NCI-H1436 treated with DMSO at 0.1 percent for 48 hours (cell line): Measurements from ENCODE around the gene SLCO1A2.

Experiments used
- DNase-seq: peaks from one replicate; lab custom pipeline; 2025; lab: John Stamatoyannopoulos, UW

SLCO1A2 gene

GRCh38 chr12:21330682-21331253 is 3.9 kb downstream of the SLCO1A2 start:
- no peak for DNase-seq

DNA sequence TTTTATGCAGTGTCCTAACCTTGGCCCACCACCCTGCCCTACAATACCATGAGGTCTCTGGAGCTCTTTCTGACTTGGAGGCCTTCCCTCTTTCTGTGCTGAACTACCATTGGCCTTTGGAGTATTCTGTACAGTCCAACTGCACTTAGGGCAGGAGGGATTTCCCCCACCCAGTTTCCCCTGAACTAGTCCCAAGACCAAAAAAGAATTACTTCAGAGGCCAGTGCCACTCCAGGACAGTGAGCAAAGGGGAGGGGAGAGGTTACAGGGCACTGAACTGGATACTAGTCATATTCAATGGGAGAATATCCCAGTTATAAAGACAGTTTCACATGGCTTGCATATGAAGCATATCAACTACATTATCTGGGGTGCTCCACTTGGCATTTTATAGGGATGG is 6.1 kb downstream of the SLCO1A2 start:
- DNase-seq = no peak

GRCh38 chr12:21324551-21324950 is 10.2 kb downstream of the SLCO1A2 start:
- no peak for DNase-seq

GRCh38 chr12:21323736-21324135 is 11.0 kb downstream of the SLCO1A2 start:
- no peak for DNase-seq

- DNase-seq = no peak
Measured at GRCh38 chr12:21308785-21309184, 25.9 kb downstream of the SLCO1A2 start.

GRCh38 chr12:21305661-21306060 is 29.1 kb downstream of the SLCO1A2 start:
- no peak for DNase-seq

DNA sequence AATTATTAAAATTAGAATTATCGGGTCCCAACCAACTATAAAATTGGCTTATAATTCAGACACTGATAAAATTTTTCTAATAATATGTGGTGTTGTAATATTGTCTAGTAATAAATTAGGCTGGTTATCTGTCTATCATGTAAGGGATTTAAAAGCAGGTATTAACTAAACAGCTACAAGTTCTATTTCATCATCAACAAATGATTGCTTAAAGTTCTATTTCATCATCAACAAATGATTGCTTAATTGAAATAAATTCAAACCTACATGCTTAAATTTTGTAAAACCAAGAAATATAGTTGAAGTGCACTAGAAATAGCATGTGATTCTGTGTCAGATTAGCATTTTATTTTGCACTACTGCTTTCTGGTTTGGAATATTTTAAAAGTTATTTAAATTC is 34.1 kb downstream of the SLCO1A2 start:
- no peak for DNase-seq

GRCh38 chr12:21296751-21297406 is 37.8 kb downstream of the SLCO1A2 start:
- DNase-seq = no peak

DNA sequence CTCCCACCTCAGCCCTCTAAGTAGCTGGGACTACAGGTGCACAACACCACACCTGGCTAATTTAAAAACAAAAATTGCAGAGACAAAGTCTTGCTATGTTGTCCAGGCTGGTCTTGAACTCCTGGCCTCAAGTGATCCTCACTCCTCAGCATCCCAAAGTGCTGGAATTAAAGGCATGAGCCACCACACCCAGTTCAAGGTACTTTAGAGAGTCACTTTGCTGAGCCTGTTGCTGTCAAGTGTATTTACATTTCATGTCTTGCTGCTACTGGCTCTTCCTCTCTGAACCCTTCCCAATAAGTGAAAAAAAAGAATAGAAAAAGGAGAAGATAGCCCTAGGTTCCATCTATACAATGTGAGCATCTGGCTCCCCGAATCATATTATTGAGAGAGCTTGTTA is 38.4 kb downstream of the SLCO1A2 start:
- DNase-seq = no peak

- no peak for DNase-seq
Measured at GRCh38 chr12:21294176-21294575, 40.5 kb downstream of the SLCO1A2 start.

GRCh38 chr12:21292111-21292510 is 42.6 kb downstream of the SLCO1A2 start:
- no peak for DNase-seq

DNA sequence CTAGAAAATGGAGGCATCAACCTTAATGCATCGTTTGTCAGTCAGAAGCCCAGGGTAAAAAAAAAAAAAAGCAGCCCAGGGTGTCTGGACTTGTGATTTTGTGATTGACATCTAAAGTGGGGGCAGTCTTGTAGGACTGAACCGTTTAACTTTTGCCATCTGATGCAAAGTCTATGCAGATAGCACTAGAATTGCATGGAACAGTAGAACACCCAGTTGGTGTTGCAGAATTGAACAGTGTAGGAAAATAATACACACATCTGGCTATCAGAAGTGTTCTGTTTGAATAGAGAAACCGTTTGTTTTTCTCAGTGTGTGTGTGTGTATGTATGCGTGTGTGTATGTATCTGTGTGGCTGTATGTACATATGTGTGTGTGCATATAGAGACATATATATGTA is 45.0 kb downstream of the SLCO1A2 start:
- DNase-seq = no peak

- DNase-seq = no peak
Measured at GRCh38 chr12:21276826-21277225, 57.9 kb downstream of the SLCO1A2 start.

DNA sequence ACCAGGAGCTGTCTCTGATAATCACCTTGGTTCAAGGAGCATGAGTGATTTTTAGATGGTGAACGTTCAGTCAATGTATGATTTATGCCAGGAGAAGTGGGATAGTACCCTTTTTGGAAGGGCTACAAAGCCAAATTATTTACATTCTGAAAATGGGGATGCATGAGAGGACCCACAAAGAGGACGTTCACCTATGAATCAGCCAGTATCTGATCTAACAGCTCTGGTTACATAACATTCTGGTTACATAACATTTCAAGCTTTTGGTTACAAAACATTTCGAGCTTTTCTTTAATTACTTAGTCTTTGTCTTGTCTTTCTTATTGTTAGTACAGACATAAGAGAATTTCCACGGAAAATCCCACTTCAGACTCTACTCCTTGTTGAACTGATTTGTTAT is 68.8 kb downstream of the SLCO1A2 start:
- DNase-seq = no peak

- DNase-seq = no peak
Measured at GRCh38 chr12:21264232-21264631, 70.5 kb downstream of the SLCO1A2 start.

- DNase-seq = no peak
Measured at GRCh38 chr12:21257172-21257571, 77.5 kb downstream of the SLCO1A2 start.

DNA sequence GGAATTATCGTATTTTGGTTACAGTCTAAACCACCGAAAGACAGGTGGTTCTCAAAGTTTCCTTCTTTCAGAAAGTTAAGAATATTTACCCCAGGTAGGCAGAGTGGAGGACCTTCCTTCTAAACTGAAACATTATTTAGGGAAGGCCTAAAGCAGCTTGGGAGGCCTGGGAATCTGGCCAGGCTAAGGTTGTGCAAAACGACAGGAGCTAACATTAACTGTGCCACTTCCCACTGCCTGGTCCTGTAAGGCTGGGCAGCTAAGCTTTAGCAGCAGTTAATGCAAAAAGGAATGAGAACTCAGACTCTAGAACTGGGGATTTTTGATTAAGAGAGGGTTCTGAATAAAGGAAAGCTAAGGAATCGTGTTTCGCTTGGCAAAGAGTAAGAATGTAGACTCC is 82.6 kb downstream of the SLCO1A2 start:
- DNase-seq = no peak

DNA sequence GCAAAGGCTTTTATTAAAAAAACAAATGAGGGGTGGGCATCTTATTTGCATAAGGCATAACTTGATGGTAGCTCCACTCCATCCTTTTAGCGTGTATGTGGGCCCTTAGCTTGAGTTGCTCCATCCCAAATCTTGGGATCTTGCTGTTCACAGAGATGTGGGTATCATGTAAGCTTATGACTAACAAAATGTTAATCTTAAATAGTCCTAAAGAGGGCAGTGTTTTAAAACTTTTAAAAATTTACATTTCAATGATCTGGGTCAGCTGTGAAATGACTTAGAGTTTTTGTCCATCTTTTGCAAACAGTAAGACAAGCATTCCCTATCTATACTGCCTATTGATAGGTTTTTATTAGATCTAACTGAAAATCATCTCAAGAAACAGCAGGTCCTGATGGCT is 86.0 kb downstream of the SLCO1A2 start:
- no peak for DNase-seq

GRCh38 chr12:21239866-21240265 is 94.9 kb downstream of the SLCO1A2 start:
- DNase-seq = no peak

GRCh38 chr12:21234395-21234794 is 100.3 kb downstream of the SLCO1A2 start:
- DNase-seq = no peak

- no peak for DNase-seq
Measured at GRCh38 chr12:21223930-21224329, 110.8 kb downstream of the SLCO1A2 start.

DNA sequence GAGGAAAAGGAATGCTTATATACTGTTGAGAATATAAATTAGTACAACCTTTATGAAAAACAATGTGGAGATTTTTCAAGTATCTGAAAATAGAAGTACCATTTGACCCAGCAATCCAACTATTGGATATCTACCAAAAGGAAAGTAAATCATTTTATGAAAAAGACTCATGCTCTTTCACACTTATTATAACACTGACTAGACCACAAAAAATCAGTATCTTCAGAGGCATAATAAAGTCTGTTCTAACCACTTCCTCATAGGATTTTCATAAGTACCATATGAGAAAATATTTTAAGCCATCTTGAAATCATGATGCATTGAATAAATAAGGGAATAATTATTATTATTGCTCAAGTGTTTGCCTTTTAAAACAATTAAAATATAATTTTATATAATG is 112.9 kb downstream of the SLCO1A2 start:
- no peak for DNase-seq

DNA sequence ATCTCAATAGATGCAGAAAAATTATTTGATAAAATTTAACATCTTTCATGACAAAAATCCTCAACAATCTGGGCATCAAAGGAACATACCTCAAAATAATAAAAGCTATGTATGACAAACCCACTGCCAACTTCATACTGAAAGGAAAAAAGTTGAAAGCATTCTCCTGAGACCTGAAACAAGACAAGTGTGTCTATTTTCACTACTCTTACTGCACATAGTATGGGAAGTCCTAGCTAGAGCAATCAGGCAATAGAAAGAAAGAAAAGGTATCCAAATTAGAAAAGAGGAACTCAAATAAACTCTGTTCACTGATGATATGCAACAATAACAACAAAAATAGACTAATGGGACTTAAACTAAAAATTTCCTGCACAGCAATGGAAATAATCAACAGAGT is 113.6 kb downstream of the SLCO1A2 start:
- DNase-seq = no peak

DNA sequence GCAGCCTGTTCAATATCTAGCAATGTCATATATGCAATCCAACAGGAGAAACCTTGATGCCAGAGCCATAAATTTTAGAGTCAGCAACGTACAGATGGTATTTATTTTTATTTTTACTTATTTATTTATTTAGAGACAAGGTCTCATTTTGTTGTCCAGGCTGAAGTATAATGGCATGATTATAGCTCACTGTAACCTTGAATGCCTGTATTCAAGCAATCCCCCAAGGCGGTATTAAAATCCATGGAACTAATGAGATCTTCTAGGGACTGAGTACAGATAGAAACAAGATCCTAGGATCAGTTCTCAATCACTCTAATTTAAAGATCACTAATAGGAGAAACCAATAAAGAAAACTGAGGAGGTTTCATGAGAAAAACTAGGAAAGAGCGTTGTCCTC is 114.5 kb downstream of the SLCO1A2 start:
- no peak for DNase-seq
